ENCODE data around the gene LYL1. TPM values are rescaled to one million over a fixed set of nuclear protein-coding genes. Genes with fewer than 3 reads are reported as not detected.

Gene LYL1
- total and polyA plus RNA-seq, 9 of the 15 experiments (the other 6 are each of a cell fraction or from before 2014, with no cell fraction given): 1.3 to 266 (median 34.0) TPM

DNA sequence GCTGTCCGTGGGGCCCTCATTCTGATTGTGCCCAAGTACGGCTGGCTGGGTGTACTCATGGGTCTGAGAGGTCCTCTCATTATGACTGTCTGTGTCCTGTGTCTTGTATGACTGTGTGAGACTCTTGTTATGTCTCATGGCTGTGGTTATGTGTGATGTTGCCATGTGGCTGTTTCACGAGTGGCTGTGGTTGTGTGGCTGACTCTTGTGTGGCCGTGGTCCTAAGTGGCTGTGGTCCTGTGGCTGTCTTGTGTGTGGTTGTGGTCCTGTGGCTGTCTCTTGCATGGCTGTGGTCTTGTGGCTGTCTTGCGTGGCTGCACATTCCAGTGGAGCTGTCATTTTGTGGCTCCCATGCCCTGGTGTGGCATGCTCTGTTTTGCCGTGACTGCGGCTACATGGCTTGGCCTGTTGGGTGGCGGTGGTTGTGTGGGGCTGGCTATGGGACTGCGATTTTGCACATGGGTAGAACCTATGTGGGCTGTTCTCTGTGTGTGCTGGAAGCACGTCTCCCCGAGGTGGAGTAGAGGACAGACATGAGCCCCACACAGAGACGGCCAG, 2.5 kb downstream of the LYL1 start (continued):
- TF ChIP-seq RBM34 (IDR thresholded peaks at IDR 0.05; ENCODE audit: borderline replicate concordance, insufficient read depth, low read length) (no peak), MAZ (CRISPR knock-in tag; conservative IDR thresholded peaks at IDR 0.05 in 1 of 2, IDR thresholded peaks at IDR 0.05 in 1 of 2) (no peak), CHCHD3 (CRISPR knock-in tag; IDR thresholded peaks at IDR 0.05) (no peak), POLR2AphosphoS5 (IDR thresholded peaks at IDR 0.05; ENCODE audit: control insufficient read depth, insufficient read depth, low read depth, low read length) (peak; percentile 80), MEF2A (IDR thresholded peaks at IDR 0.05; ENCODE audit: control insufficient read depth, low read depth, low read length) (no peak), FOXM1 (IDR thresholded peaks at IDR 0.05; ENCODE audit: low read depth) (no peak), FOXM1 (CRISPR knock-in tag; IDR thresholded peaks at IDR 0.05; ENCODE audit: low read depth) (peak; percentile 85; the same call in 1 of the 2 replicates), ZNF551 (CRISPR knock-in tag; IDR thresholded peaks at IDR 0.05) (no peak), STAT5B (CRISPR knock-in tag; IDR thresholded peaks at IDR 0.05) (no peak), KLF13 (tag; IDR thresholded peaks at IDR 0.05; ENCODE audit: borderline replicate concordance, low read depth) (no peak), ZNF217 (CRISPR knock-in tag; IDR thresholded peaks at IDR 0.05) (no peak)
- TF ChIP-seq, protein P1, sequence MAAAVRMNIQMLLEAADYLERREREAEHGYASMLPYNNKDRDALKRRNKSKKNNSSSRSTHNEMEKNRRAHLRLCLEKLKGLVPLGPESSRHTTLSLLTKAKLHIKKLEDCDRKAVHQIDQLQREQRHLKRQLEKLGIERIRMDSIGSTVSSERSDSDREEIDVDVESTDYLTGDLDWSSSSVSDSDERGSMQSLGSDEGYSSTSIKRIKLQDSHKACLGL (CRISPR knock-in tag; IDR thresholded peaks at IDR 0.05; ENCODE audit: borderline replicate concordance, poor library complexity, severe bottlenecking): no peak
- TF ChIP-seq, protein P2, sequence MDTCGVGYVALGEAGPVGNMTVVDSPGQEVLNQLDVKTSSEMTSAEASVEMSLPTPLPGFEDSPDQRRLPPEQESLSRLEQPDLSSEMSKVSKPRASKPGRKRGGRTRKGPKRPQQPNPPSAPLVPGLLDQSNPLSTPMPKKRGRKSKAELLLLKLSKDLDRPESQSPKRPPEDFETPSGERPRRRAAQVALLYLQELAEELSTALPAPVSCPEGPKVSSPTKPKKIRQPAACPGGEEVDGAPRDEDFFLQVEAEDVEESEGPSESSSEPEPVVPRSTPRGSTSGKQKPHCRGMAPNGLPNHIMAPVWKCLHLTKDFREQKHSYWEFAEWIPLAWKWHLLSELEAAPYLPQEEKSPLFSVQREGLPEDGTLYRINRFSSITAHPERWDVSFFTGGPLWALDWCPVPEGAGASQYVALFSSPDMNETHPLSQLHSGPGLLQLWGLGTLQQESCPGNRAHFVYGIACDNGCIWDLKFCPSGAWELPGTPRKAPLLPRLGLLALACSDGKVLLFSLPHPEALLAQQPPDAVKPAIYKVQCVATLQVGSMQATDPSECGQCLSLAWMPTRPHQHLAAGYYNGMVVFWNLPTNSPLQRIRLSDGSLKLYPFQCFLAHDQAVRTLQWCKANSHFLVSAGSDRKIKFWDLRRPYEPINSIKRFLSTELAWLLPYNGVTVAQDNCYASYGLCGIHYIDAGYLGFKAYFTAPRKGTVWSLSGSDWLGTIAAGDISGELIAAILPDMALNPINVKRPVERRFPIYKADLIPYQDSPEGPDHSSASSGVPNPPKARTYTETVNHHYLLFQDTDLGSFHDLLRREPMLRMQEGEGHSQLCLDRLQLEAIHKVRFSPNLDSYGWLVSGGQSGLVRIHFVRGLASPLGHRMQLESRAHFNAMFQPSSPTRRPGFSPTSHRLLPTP (IDR thresholded peaks at IDR 0.05; ENCODE audit: borderline replicate concordance, extremely low read depth, insufficient read length): no peak
- TF ChIP-seq, protein P3, sequence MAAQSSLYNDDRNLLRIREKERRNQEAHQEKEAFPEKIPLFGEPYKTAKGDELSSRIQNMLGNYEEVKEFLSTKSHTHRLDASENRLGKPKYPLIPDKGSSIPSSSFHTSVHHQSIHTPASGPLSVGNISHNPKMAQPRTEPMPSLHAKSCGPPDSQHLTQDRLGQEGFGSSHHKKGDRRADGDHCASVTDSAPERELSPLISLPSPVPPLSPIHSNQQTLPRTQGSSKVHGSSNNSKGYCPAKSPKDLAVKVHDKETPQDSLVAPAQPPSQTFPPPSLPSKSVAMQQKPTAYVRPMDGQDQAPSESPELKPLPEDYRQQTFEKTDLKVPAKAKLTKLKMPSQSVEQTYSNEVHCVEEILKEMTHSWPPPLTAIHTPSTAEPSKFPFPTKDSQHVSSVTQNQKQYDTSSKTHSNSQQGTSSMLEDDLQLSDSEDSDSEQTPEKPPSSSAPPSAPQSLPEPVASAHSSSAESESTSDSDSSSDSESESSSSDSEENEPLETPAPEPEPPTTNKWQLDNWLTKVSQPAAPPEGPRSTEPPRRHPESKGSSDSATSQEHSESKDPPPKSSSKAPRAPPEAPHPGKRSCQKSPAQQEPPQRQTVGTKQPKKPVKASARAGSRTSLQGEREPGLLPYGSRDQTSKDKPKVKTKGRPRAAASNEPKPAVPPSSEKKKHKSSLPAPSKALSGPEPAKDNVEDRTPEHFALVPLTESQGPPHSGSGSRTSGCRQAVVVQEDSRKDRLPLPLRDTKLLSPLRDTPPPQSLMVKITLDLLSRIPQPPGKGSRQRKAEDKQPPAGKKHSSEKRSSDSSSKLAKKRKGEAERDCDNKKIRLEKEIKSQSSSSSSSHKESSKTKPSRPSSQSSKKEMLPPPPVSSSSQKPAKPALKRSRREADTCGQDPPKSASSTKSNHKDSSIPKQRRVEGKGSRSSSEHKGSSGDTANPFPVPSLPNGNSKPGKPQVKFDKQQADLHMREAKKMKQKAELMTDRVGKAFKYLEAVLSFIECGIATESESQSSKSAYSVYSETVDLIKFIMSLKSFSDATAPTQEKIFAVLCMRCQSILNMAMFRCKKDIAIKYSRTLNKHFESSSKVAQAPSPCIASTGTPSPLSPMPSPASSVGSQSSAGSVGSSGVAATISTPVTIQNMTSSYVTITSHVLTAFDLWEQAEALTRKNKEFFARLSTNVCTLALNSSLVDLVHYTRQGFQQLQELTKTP (IDR thresholded peaks at IDR 0.05; ENCODE audit: low read depth in 1 of 2, partially characterized antibody in 2 of 2): no peak
- TF ChIP-seq, protein P4, sequence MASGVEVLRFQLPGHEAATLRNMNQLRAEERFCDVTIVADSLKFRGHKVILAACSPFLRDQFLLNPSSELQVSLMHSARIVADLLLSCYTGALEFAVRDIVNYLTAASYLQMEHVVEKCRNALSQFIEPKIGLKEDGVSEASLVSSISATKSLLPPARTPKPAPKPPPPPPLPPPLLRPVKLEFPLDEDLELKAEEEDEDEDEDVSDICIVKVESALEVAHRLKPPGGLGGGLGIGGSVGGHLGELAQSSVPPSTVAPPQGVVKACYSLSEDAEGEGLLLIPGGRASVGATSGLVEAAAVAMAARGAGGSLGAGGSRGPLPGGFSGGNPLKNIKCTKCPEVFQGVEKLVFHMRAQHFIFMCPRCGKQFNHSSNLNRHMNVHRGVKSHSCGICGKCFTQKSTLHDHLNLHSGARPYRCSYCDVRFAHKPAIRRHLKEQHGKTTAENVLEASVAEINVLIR (CRISPR knock-in tag; IDR thresholded peaks at IDR 0.05): no peak
- TF ChIP-seq, protein P5, sequence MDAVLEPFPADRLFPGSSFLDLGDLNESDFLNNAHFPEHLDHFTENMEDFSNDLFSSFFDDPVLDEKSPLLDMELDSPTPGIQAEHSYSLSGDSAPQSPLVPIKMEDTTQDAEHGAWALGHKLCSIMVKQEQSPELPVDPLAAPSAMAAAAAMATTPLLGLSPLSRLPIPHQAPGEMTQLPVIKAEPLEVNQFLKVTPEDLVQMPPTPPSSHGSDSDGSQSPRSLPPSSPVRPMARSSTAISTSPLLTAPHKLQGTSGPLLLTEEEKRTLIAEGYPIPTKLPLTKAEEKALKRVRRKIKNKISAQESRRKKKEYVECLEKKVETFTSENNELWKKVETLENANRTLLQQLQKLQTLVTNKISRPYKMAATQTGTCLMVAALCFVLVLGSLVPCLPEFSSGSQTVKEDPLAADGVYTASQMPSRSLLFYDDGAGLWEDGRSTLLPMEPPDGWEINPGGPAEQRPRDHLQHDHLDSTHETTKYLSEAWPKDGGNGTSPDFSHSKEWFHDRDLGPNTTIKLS (IDR thresholded peaks at IDR 0.05; ENCODE audit: borderline replicate concordance, low read depth): no peak

Data from K562 (cell line).